GM13976 (cell line): Measurements from ENCODE around the gene GIMAP8.

Experiments
- DNase-seq: peaks from one replicate; pipeline ENCODE4 v3.0.0; 2012; ENCODE audit warnings: low spot score
- in situ Hi-C: fragments of 300-500 bp; cut with MboI; formaldehyde crosslinking; loops from one replicate; pipeline ENCODE4 v1.12.0; 2022; ENCODE audit warnings: low sequenced_read_pairs, mixed read lengths, inconsistent platforms; ENCODE audit not compliant: unreplicated experiment
- TF ChIP-seq, protein P1 (sequence below): IDR thresholded peaks from 2 replicates; pipeline ENCODE4 v1.5.1; 2012; ENCODE audit warnings: borderline replicate concordance, mild to moderate bottlenecking; ENCODE audit not compliant: insufficient read depth; ENCODE audit errors: extremely low read depth, missing control alignments, control extremely low read depth

Gene GIMAP8

DNA sequence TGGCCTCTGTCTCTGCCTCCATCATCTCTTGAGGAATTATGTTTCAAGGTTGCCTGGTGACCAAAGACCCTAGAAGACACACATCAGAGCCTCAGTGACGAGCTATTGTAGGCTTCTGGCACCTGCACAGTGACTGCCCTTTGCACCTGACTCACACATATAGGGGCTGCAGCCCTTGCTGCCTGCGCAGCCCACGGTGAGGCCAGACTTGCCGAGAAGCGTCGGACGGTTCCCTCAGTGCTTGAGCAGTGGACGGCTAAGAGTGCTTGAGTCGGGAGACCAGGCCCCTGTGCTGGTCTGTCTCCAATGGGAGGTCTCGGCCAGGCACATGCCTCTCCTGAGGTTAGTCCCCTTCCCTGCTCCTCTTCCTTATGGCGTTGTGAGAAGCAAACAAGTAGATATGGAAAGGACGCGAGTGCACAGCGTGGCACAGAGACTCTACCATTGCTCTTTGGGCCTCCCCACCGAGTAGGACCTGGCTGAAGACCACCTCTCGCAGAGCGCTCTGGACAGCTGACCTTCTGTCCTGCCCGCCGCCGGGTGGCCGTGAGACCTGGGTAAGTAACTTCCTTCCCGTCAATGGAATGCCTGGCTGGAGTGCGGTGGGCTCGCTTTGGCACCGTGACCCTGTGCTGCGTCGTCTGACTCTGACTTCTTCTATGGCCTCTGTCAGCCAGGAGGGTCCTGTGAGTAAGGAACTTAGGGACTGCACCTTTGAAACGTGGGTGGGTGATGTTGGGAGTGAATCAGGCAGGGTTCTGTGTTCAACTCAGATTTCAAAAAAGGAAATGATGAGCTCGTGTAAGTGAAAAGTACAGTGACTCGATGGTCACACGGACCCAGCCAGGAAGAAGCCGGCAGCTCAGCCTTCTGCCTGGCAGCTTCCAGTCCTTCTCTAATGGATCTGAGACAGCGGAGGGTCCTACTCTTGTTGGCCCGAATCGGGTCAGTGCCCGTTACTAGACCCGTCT, 37.6 kb upstream of the GIMAP8 start:
- no peak for DNase-seq
- in situ Hi-C loops = no loop called here
- TF ChIP-seq, protein P1, sequence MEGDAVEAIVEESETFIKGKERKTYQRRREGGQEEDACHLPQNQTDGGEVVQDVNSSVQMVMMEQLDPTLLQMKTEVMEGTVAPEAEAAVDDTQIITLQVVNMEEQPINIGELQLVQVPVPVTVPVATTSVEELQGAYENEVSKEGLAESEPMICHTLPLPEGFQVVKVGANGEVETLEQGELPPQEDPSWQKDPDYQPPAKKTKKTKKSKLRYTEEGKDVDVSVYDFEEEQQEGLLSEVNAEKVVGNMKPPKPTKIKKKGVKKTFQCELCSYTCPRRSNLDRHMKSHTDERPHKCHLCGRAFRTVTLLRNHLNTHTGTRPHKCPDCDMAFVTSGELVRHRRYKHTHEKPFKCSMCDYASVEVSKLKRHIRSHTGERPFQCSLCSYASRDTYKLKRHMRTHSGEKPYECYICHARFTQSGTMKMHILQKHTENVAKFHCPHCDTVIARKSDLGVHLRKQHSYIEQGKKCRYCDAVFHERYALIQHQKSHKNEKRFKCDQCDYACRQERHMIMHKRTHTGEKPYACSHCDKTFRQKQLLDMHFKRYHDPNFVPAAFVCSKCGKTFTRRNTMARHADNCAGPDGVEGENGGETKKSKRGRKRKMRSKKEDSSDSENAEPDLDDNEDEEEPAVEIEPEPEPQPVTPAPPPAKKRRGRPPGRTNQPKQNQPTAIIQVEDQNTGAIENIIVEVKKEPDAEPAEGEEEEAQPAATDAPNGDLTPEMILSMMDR = no peak

- TF ChIP-seq, protein P1 = no peak
- DNase-seq = no peak
- in situ Hi-C loops = no loop called here
Observed at GRCh38 chr7:150413640-150414081, 36.8 kb upstream of the GIMAP8 start.

DNA sequence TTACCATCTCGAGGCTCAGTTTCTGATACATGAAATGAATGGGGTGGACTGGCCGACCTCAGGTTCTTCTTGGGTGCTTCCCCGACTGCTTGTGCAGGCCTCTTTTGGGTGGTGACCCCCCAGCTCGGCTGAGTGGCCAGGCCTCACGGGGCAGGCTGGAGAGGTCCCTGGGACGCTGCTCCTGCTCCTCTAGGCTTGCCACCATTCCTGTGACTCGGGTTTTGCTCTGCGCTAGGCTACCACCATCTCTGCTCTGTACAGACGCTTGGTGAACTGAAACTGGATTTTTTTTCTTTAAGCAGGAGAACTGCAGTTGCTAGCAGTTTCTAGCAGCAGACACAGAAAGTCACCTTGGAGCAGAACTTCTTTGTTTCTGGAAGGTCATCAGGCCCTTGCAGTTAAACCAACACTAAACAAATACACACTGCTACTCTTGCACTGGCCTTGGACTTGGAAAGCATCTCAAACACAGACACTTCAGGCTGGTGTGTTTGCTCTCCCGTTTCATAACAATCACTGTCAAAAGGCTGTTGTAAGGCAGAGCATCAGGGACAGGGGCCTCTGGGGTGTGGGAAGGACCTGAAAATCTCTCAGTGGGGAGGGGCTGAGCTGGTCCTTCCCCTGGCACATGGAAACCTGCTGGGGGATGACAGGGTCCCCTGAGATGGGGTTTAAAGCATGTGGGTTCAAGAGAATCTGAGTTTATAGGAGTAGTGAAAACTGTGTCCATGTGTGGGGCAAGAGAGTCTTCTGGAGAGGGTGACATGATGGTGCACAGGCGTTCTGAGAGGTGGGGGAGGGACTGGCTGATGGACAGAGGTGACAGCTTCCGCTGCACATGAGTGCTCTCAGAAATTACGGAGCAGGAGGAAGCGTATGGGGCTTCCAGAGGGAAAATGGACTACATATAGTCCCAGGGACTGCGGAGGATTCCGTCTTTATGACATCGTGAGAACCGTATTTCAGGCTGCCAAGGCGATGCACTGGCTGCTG, 35.0 kb upstream of the GIMAP8 start:
- no peak for DNase-seq
- in situ Hi-C loops = no loop called here
- TF ChIP-seq, protein P1 = no peak

DNA sequence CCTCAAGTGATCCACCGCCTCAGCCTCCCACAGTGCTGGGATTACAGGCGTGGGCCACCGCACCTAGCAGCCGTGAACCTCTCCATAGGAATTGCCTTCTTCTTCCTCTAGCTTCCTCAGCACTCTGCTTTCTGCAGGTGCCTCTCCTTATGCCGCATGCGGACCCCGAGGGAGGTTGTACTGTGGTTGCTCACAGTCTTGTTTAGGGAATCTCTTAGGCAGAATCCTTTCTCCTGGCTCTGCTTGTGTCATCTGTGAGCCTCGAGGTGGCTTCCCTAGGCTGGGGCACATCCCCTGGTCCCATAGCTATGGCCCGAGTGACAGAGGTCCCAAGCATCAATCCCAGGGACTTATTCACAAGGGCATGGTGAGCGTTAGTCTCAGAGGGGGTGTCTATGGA, 33.2 kb upstream of the GIMAP8 start:
- DNase-seq = no peak
- TF ChIP-seq, protein P1 = no peak
- in situ Hi-C loops = no loop called here

DNA sequence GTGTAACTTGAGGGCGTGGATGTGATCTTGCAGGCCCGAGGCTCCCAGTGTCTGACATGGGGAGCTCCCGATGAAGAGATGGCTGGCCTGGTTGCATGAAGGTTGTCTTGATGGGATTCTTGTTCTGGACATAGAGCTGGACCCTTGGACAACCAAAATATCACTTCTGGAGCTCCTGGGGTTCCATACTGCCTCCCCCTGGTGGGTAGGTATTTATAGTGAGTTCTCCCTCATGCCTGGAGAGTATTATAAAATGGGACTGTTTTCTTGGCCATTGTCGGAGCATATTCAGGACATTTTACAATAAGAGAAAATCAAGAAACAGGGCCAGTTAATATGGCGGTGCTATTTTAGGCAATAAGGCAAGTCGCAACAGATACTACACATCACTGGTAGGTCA, 32.6 kb upstream of the GIMAP8 start:
- TF ChIP-seq, protein P1 = no peak
- no peak for DNase-seq
- in situ Hi-C loops = no loop called here

- in situ Hi-C loops = no loop called here
- TF ChIP-seq, protein P1 = no peak
- no peak for DNase-seq
Observed at GRCh38 chr7:150420242-150420641, 30.2 kb upstream of the GIMAP8 start.
